ENCODE results near the gene CLIC1. TPM values are rescaled to one million over a fixed set of nuclear protein-coding genes. Genes with fewer than 3 reads are reported as not detected.

Gene CLIC1
- polyA plus RNA-seq, 5 donors = 265 to 287 (median 272) TPM

Other genes starting within 250 kb of the CLIC1 start
- gene MICB, start 238.4 kb downstream of the CLIC1 start, polyA plus RNA-seq (ENCODE audit: insufficient read depth in 1 of 5, insufficient read length in 5 of 5, low replicate concordance in 1 of 5) = 1 to 10 TPM in 4 of 5 donors, under 1 TPM in 1; 0.75 to 3.3 (median 1.8) TPM
- gene MCCD1, start 207.6 kb downstream of the CLIC1 start, polyA plus RNA-seq (ENCODE audit: insufficient read depth in 1 of 5, insufficient read length in 5 of 5, low replicate concordance in 1 of 5) = under 1 TPM in 1 of 5 donors, not detected in 4; 0.16 TPM
- 100 to 1,000 TPM; 573 to 737 (median 621) TPM for gene DDX39B, start 194.5 kb downstream of the CLIC1 start, polyA plus RNA-seq (ENCODE audit: insufficient read depth in 1 of 5, insufficient read length in 5 of 5, low replicate concordance in 1 of 5)
- gene ATP6V1G2, start 189.9 kb downstream of the CLIC1 start, polyA plus RNA-seq (ENCODE audit: insufficient read depth in 1 of 5, insufficient read length in 5 of 5, low replicate concordance in 1 of 5) = 1 to 10 TPM; 2.6 to 6.4 (median 4.1) TPM
- 10 to 100 TPM; 16.7 to 26.2 (median 20.0) TPM for gene NFKBIL1, start 188.9 kb downstream of the CLIC1 start, polyA plus RNA-seq (ENCODE audit: insufficient read depth in 1 of 5, insufficient read length in 5 of 5, low replicate concordance in 1 of 5)
- under 1 TPM; 0.16 to 0.52 (median 0.35) TPM for gene LTA, start 164.2 kb downstream of the CLIC1 start, polyA plus RNA-seq (ENCODE audit: insufficient read depth in 1 of 5, insufficient read length in 5 of 5, low replicate concordance in 1 of 5)
- under 1 TPM in 4 of 5 donors, not detected in 1; 0.21 to 0.48 (median 0.23) TPM for gene TNF, start 161.0 kb downstream of the CLIC1 start, polyA plus RNA-seq (ENCODE audit: insufficient read depth in 1 of 5, insufficient read length in 5 of 5, low replicate concordance in 1 of 5)
- gene LTB, start 154.1 kb downstream of the CLIC1 start, polyA plus RNA-seq (ENCODE audit: insufficient read depth in 1 of 5, insufficient read length in 5 of 5, low replicate concordance in 1 of 5) = 1 to 10 TPM; 2.4 to 4.7 (median 2.5) TPM
- gene LST1, start 150.3 kb downstream of the CLIC1 start, polyA plus RNA-seq (ENCODE audit: insufficient read depth in 1 of 5, insufficient read length in 5 of 5, low replicate concordance in 1 of 5) = 1 to 10 TPM; 5.4 to 9.2 (median 6.6) TPM
- gene NCR3, start 143.5 kb downstream of the CLIC1 start, polyA plus RNA-seq (ENCODE audit: insufficient read depth in 1 of 5, insufficient read length in 5 of 5, low replicate concordance in 1 of 5) = under 1 TPM in 4 of 5 donors, not detected in 1; 0.21 to 0.73 (median 0.39) TPM
- gene AIF1, start 121.3 kb downstream of the CLIC1 start, polyA plus RNA-seq (ENCODE audit: insufficient read depth in 1 of 5, insufficient read length in 5 of 5, low replicate concordance in 1 of 5) = 10 to 100 TPM; 18.6 to 25.9 (median 21.7) TPM
- 100 to 1,000 TPM; 128 to 193 (median 141) TPM for gene PRRC2A, start 115.8 kb downstream of the CLIC1 start, polyA plus RNA-seq (ENCODE audit: insufficient read depth in 1 of 5, insufficient read length in 5 of 5, low replicate concordance in 1 of 5)
- gene BAG6, start 83.9 kb downstream of the CLIC1 start, polyA plus RNA-seq (ENCODE audit: insufficient read depth in 1 of 5, insufficient read length in 5 of 5, low replicate concordance in 1 of 5) = 100 to 1,000 TPM; 171 to 262 (median 214) TPM
- 10 to 100 TPM in 1 of 5 donors, 1 to 10 TPM in 4; 4.5 to 12.0 (median 6.3) TPM for gene APOM, start 80.6 kb downstream of the CLIC1 start, polyA plus RNA-seq (ENCODE audit: insufficient read depth in 1 of 5, insufficient read length in 5 of 5, low replicate concordance in 1 of 5)
- 10 to 100 TPM; 15.3 to 19.6 (median 16.6) TPM for gene C6orf47, start 75.8 kb downstream of the CLIC1 start, polyA plus RNA-seq (ENCODE audit: insufficient read depth in 1 of 5, insufficient read length in 5 of 5, low replicate concordance in 1 of 5)
- gene GPANK1, start 71.5 kb downstream of the CLIC1 start, polyA plus RNA-seq (ENCODE audit: insufficient read depth in 1 of 5, insufficient read length in 5 of 5, low replicate concordance in 1 of 5) = 10 to 100 TPM; 17.9 to 23.6 (median 21.5) TPM
- gene CSNK2B, start 70.5 kb downstream of the CLIC1 start, polyA plus RNA-seq (ENCODE audit: insufficient read depth in 1 of 5, insufficient read length in 5 of 5, low replicate concordance in 1 of 5) = 100 to 1,000 TPM; 172 to 193 (median 189) TPM
- gene LY6G5B, start 66.6 kb downstream of the CLIC1 start, polyA plus RNA-seq (ENCODE audit: insufficient read depth in 1 of 5, insufficient read length in 5 of 5, low replicate concordance in 1 of 5) = 10 to 100 TPM; 24.1 to 40.6 (median 31.2) TPM
- 1 to 10 TPM; 2.7 to 5.0 (median 4.4) TPM for gene LY6G5C, start 55.5 kb downstream of the CLIC1 start, polyA plus RNA-seq (ENCODE audit: insufficient read depth in 1 of 5, insufficient read length in 5 of 5, low replicate concordance in 1 of 5)
- gene ABHD16A, start 33.2 kb downstream of the CLIC1 start, polyA plus RNA-seq (ENCODE audit: insufficient read depth in 1 of 5, insufficient read length in 5 of 5, low replicate concordance in 1 of 5) = 10 to 100 TPM; 48.7 to 64.2 (median 59.9) TPM
- 1 to 10 TPM in 3 of 5 donors, under 1 TPM in 1, not detected in 1; 0.88 to 1.5 (median 1.2) TPM for gene LY6G6F, start 29.7 kb downstream of the CLIC1 start, polyA plus RNA-seq (ENCODE audit: insufficient read depth in 1 of 5, insufficient read length in 5 of 5, low replicate concordance in 1 of 5)
- under 1 TPM in 3 of 5 donors, not detected in 2; 0.48 to 0.88 (median 0.80) TPM for gene LY6G6D, start 21.2 kb downstream of the CLIC1 start, polyA plus RNA-seq (ENCODE audit: insufficient read depth in 1 of 5, insufficient read length in 5 of 5, low replicate concordance in 1 of 5)
- under 1 TPM; 0.39 to 0.93 (median 0.65) TPM for gene LY6G6C, start 14.8 kb downstream of the CLIC1 start, polyA plus RNA-seq (ENCODE audit: insufficient read depth in 1 of 5, insufficient read length in 5 of 5, low replicate concordance in 1 of 5)
- gene MPIG6B, start 13.2 kb downstream of the CLIC1 start, polyA plus RNA-seq (ENCODE audit: insufficient read depth in 1 of 5, insufficient read length in 5 of 5, low replicate concordance in 1 of 5) = 1 to 10 TPM; 2.4 to 3.8 (median 3.0) TPM
- 100 to 1,000 TPM; 137 to 213 (median 159) TPM for gene DDAH2, start 7.2 kb downstream of the CLIC1 start, polyA plus RNA-seq (ENCODE audit: insufficient read depth in 1 of 5, insufficient read length in 5 of 5, low replicate concordance in 1 of 5)
- gene MSH5, start 3.5 kb upstream of the CLIC1 start, polyA plus RNA-seq (ENCODE audit: insufficient read depth in 1 of 5, insufficient read length in 5 of 5, low replicate concordance in 1 of 5) = 10 to 100 TPM; 27.3 to 45.6 (median 29.6) TPM
- 10 to 100 TPM in 1 of 5 donors, 1 to 10 TPM in 4; 6.6 to 12.2 (median 8.2) TPM for gene SAPCD1, start 26.1 kb upstream of the CLIC1 start, polyA plus RNA-seq (ENCODE audit: insufficient read depth in 1 of 5, insufficient read length in 5 of 5, low replicate concordance in 1 of 5)
- 1 to 10 TPM; 1.6 to 3.7 (median 2.0) TPM for gene VWA7, start 40.8 kb upstream of the CLIC1 start, polyA plus RNA-seq (ENCODE audit: insufficient read depth in 1 of 5, insufficient read length in 5 of 5, low replicate concordance in 1 of 5)
- gene VARS1, start 59.2 kb upstream of the CLIC1 start, polyA plus RNA-seq (ENCODE audit: insufficient read depth in 1 of 5, insufficient read length in 5 of 5, low replicate concordance in 1 of 5) = 10 to 100 TPM; 32.5 to 52.1 (median 38.9) TPM
- gene LSM2, start 70.4 kb upstream of the CLIC1 start, polyA plus RNA-seq (ENCODE audit: insufficient read depth in 1 of 5, insufficient read length in 5 of 5, low replicate concordance in 1 of 5) = 10 to 100 TPM; 78.9 to 89.9 (median 81.8) TPM
- gene HSPA1L, start 78.8 kb upstream of the CLIC1 start, polyA plus RNA-seq (ENCODE audit: insufficient read depth in 1 of 5, insufficient read length in 5 of 5, low replicate concordance in 1 of 5) = 1 to 10 TPM; 2.9 to 4.6 (median 3.5) TPM
- gene HSPA1A, start 79.0 kb upstream of the CLIC1 start, polyA plus RNA-seq (ENCODE audit: insufficient read depth in 1 of 5, insufficient read length in 5 of 5, low replicate concordance in 1 of 5) = 100 to 1,000 TPM in 2 of 5 donors, 10 to 100 TPM in 3; 56.8 to 137 (median 68.3) TPM
- gene HSPA1B, start 91.2 kb upstream of the CLIC1 start, polyA plus RNA-seq (ENCODE audit: insufficient read depth in 1 of 5, insufficient read length in 5 of 5, low replicate concordance in 1 of 5) = 100 to 1,000 TPM in 2 of 5 donors, 10 to 100 TPM in 3; 63.8 to 137 (median 79.9) TPM
- 10 to 100 TPM; 22.3 to 31.1 (median 29.1) TPM for gene NEU1, start 126.3 kb upstream of the CLIC1 start, polyA plus RNA-seq (ENCODE audit: insufficient read depth in 1 of 5, insufficient read length in 5 of 5, low replicate concordance in 1 of 5)
- gene SLC44A4, start 142.5 kb upstream of the CLIC1 start, polyA plus RNA-seq (ENCODE audit: insufficient read depth in 1 of 5, insufficient read length in 5 of 5, low replicate concordance in 1 of 5) = 10 to 100 TPM; 10.2 to 24.4 (median 19.1) TPM
- gene EHMT2, start 161.2 kb upstream of the CLIC1 start, polyA plus RNA-seq (ENCODE audit: insufficient read depth in 1 of 5, insufficient read length in 5 of 5, low replicate concordance in 1 of 5) = 10 to 100 TPM; 59.7 to 83.8 (median 74.1) TPM
- gene ZBTB12, start 165.6 kb upstream of the CLIC1 start, polyA plus RNA-seq (ENCODE audit: insufficient read depth in 1 of 5, insufficient read length in 5 of 5, low replicate concordance in 1 of 5) = 10 to 100 TPM; 17.0 to 24.5 (median 21.3) TPM
- gene C2, start 191.2 kb upstream of the CLIC1 start, polyA plus RNA-seq (ENCODE audit: insufficient read depth in 1 of 5, insufficient read length in 5 of 5, low replicate concordance in 1 of 5) = 1 to 10 TPM; 3.6 to 7.4 (median 6.0) TPM
- gene CFB, start 209.6 kb upstream of the CLIC1 start, polyA plus RNA-seq (ENCODE audit: insufficient read depth in 1 of 5, insufficient read length in 5 of 5, low replicate concordance in 1 of 5) = 1 to 10 TPM; 2.1 to 8.6 (median 4.3) TPM
- gene NELFE, start 222.4 kb upstream of the CLIC1 start, polyA plus RNA-seq (ENCODE audit: insufficient read depth in 1 of 5, insufficient read length in 5 of 5, low replicate concordance in 1 of 5) = 10 to 100 TPM; 76.5 to 93.4 (median 81.9) TPM
- gene SKIC2, start 222.6 kb upstream of the CLIC1 start, polyA plus RNA-seq (ENCODE audit: insufficient read depth in 1 of 5, insufficient read length in 5 of 5, low replicate concordance in 1 of 5) = 10 to 100 TPM; 32.1 to 43.2 (median 41.7) TPM
- 10 to 100 TPM; 22.7 to 31.8 (median 27.5) TPM for gene DXO, start 235.6 kb upstream of the CLIC1 start, polyA plus RNA-seq (ENCODE audit: insufficient read depth in 1 of 5, insufficient read length in 5 of 5, low replicate concordance in 1 of 5)
- gene C4A, start 245.5 kb upstream of the CLIC1 start, polyA plus RNA-seq (ENCODE audit: insufficient read depth in 1 of 5, insufficient read length in 5 of 5, low replicate concordance in 1 of 5) = 10 to 100 TPM in 1 of 5 donors, 1 to 10 TPM in 4; 4.6 to 17.8 (median 7.6) TPM

All from right lung (tissue), 5 donors.